Caco-2 (cell line): ENCODE measurements around the gene SHOC2. TPM values are rescaled to one million over a fixed set of nuclear protein-coding genes. Genes with fewer than 3 reads are reported as not detected.

ENCODE experiments used
- BruUV-seq: library from RNA; stranded (reverse); fragments of 400-500 nt; replicated peaks from 2 replicates; lab custom pipeline; 2021; lab: Mats Ljungman, UMichigan
- CTCF ChIA-PET: fragments of 300-600 bp; sonication (Branson Sonifier 250); formaldehyde crosslinking; loops from one replicate; lab custom pipeline; 2022; ENCODE audit warnings: antibody characterized with exemption; lab: Charles Lee
- POLR2A ChIA-PET: fragments of 300-600 bp; sonication (Branson Sonifier 250); formaldehyde crosslinking; loops from one replicate; lab custom pipeline; 2022; ENCODE audit warnings: antibody characterized with exemption; lab: Charles Lee
- DNase-seq, 2 experiments: peaks; one replicate each; pipeline versions ENCODE4 v3.0.0 to v3.0.0-alpha.2; 2020 to 2022
- H3K27me3 ChIP-seq: replicated peaks from 2 replicates; pipeline ENCODE4 v1.6.0; 2011; ENCODE audit warnings: low read length; ENCODE audit not compliant: control insufficient read depth, insufficient read depth
- H3K36me3 ChIP-seq: 2 replicates; pipeline ENCODE4 v1.5.1; 2011; ENCODE audit warnings: low read length; ENCODE audit not compliant: control insufficient read depth, insufficient read depth
- H3K4me1 ChIP-seq: fragments of 250-450 bp; sonication (Bioruptor Pico); 2 replicates; pipeline ENCODE4 v1.5.1; 2020; ENCODE audit warnings: mild to moderate bottlenecking
- H3K4me3 ChIP-seq: 2 replicates; pipeline ENCODE4 v1.5.1; 2011; ENCODE audit warnings: low read depth, mild to moderate bottlenecking, control low read depth, low read length
- H3K9me3 ChIP-seq: fragments of 250-450 bp; sonication (Bioruptor Pico); 2 replicates; pipeline ENCODE4 v1.5.1; 2020; ENCODE audit warnings: mild to moderate bottlenecking, moderate library complexity
- H3K27ac Mint-ChIP-seq: one replicate; pipeline ENCODE4 v1.8.0; 2022; ENCODE audit warnings: mixed read lengths; ENCODE audit not compliant: unreplicated experiment
- H3K27me3 Mint-ChIP-seq: one replicate; pipeline ENCODE4 v1.8.0; 2022; ENCODE audit warnings: mixed read lengths; ENCODE audit not compliant: insufficient read depth, unreplicated experiment
- H3K36me3 Mint-ChIP-seq: one replicate; pipeline ENCODE4 v1.8.0; 2022; ENCODE audit warnings: mild to moderate bottlenecking, mixed read lengths; ENCODE audit not compliant: insufficient read depth, unreplicated experiment
- H3K4me1 Mint-ChIP-seq: one replicate; pipeline ENCODE4 v1.8.0; 2022; ENCODE audit warnings: low read depth, mixed read lengths; ENCODE audit not compliant: unreplicated experiment
- H3K4me3 Mint-ChIP-seq: one replicate; pipeline ENCODE4 v1.8.0; 2022; ENCODE audit warnings: mild to moderate bottlenecking, moderate library complexity, mixed read lengths; ENCODE audit not compliant: unreplicated experiment
- H3K9me3 Mint-ChIP-seq: one replicate; pipeline ENCODE4 v1.8.0; 2022; ENCODE audit warnings: mixed read lengths; ENCODE audit not compliant: unreplicated experiment
- CTCF ChIP-seq, 2 experiments: fragments of 200-600 bp in 1 of 2; IDR thresholded peaks; 1 replicate in 1 of 2; 2 replicates in 1 of 2; pipeline versions ENCODE4 v1.5.1 to v1.8.0; 2011 to 2022; ENCODE audit warnings: antibody characterized with exemption in 1 of 2, control low read depth in 1 of 2, inconsistent platforms in 1 of 2, low read depth in 1 of 2, low read length in 1 of 2, mild to moderate bottlenecking in 1 of 2, moderate library complexity in 1 of 2; ENCODE audit not compliant: insufficient read depth in 1 of 2, severe bottlenecking in 1 of 2, unreplicated experiment in 1 of 2
- intact Hi-C: fragments of 100-400 bp; cut with micrococcal nuclease; formaldehyde crosslinking; loops from one replicate; pipeline ENCODE4 v1.10.0; 2022; ENCODE audit not compliant: unreplicated experiment
- total RNA-seq: library from RNA; stranded (reverse); gene quantifications from 2 replicates; pipeline ENCODE4 v1.2.3, GENCODE V29; 2022

Gene SHOC2
- total RNA-seq, 1 experiment from 2014 or later: 38.5 TPM

GRCh38 chr10:110887560-110887959, 31.8 kb upstream of the SHOC2 start:
- no TSS peak for BruUV-seq
- intact Hi-C loops: loop anchor here (2.0 kb wide), 1 partner anchor 15 kb away; no protein-coding TSS in a partner anchor
- DNase-seq: no peak
- Mint-ChIP-seq H3K36me3 (peaks cover 26% of the 10 kb centered on the region), H3K4me1 (peaks cover 13% of the 10 kb centered on the region), H3K9me3 (no peaks in the 10 kb centered on the region), H3K4me3 (no peak overlapping the region), H3K27ac (no peak overlapping the region), H3K27me3 (no peaks in the 10 kb centered on the region)
- ChIA-PET POLR2A (no interaction called here), CTCF (no interaction called here)
- Histone ChIP-seq H3K36me3 (no peaks in the 10 kb centered on the region), H3K27me3 (no peaks in the 10 kb centered on the region), H3K9me3 (no peaks in the 10 kb centered on the region), H3K4me1 (peaks cover 9% of the 10 kb centered on the region; the same call in 1 of the 2 replicates), H3K4me3 (no peak overlapping the region)
- TF ChIP-seq CTCF (IDR thresholded peaks at IDR 0.05; ENCODE audit: insufficient read depth in 1 of 2, low read depth in 1 of 2, low read length in 1 of 2, severe bottlenecking in 1 of 2, unreplicated experiment in 1 of 2): no peak

GRCh38 chr10:110892602-110893288, 26.7 kb upstream of the SHOC2 start:
- CTCF ChIA-PET: interaction anchor here (1.3 to 2.1 kb wide), 3 partner anchors 35 to 147 kb away, joined by 3 to 18 read pairs (median 5); no protein-coding TSS in a partner anchor
- intact Hi-C loops: loop anchor here (1.0 to 5.0 kb wide), 6 partner anchors 20 to 280 kb away; no protein-coding TSS in a partner anchor
- no TSS peak for BruUV-seq

More at GRCh38 chr10:110892602-110893288, 26.7 kb upstream of the SHOC2 start:
- no peak overlapping the region for H3K27ac Mint-ChIP-seq
- H3K4me3 Mint-ChIP-seq: no peak overlapping the region
- peaks cover 23% of the 10 kb centered on the region for H3K36me3 Mint-ChIP-seq
- Histone ChIP-seq H3K4me1 (peaks cover 7% of the 10 kb centered on the region; the same call in 1 of the 2 replicates), H3K36me3 (no peaks in the 10 kb centered on the region), H3K4me3 (no peak overlapping the region), H3K9me3 (no peaks in the 10 kb centered on the region), H3K27me3 (no peaks in the 10 kb centered on the region)
- no peak for DNase-seq
- no peaks in the 10 kb centered on the region for H3K9me3 Mint-ChIP-seq
- no peak for TF ChIP-seq CTCF (IDR thresholded peaks at IDR 0.05; ENCODE audit: insufficient read depth in 1 of 2, low read depth in 1 of 2, low read length in 1 of 2, severe bottlenecking in 1 of 2, unreplicated experiment in 1 of 2)
- H3K4me1 Mint-ChIP-seq: peaks cover 17% of the 10 kb centered on the region
- POLR2A ChIA-PET: no interaction called here
- no peaks in the 10 kb centered on the region for H3K27me3 Mint-ChIP-seq
